NOMO-1 treated with dmso at 0.1 percent for 144 hours (cell line): ENCODE results near the gene PRSS48.
"Not testable (repeated sequence)": the region's sequence is repeated elsewhere in the genome, so short reads cannot be mapped to it uniquely, and the experiment has no call there.

ENCODE experiments used
- DNase-seq: peaks from one replicate; lab custom pipeline; 2025; ENCODE audit not compliant: unreplicated experiment; lab: John Stamatoyannopoulos, UW

Gene PRSS48

GRCh38 chr4:151276787-151277562, at the start of gene PRSS48:
PRSS48 (plus strand) TSS chr4:151277161; CDS start chr4:151277173, 12 bp downstream.
- peak; percentile 30 for DNase-seq

- DNase-seq, result no peak
These were observed 49.8 kb upstream of the PRSS48 start for GRCh38 chr4:151227172-151227571.

GRCh38 chr4:151227731-151228130, 49.2 kb upstream of the PRSS48 start:
- no peak for DNase-seq

GRCh38 chr4:151228189-151229119, 48.5 kb upstream of the PRSS48 start:
- no peak for DNase-seq

GRCh38 chr4:151231915-151232595, 44.9 kb upstream of the PRSS48 start:
- DNase-seq, result no peak

- no peak for DNase-seq
These were observed 43.4 kb upstream of the PRSS48 start for GRCh38 chr4:151233600-151233999.

- not testable (repeated sequence) for DNase-seq
These were observed 41.6 kb upstream of the PRSS48 start for GRCh38 chr4:151235373-151235772.

- DNase-seq, result no peak
These were observed 40.9 kb upstream of the PRSS48 start for GRCh38 chr4:151236036-151236435.

- no peak for DNase-seq
These were observed 38.5 kb upstream of the PRSS48 start for GRCh38 chr4:151238477-151238876.

GRCh38 chr4:151239608-151240007, 37.4 kb upstream of the PRSS48 start:
- no peak for DNase-seq

- no peak for DNase-seq
These were observed 34.7 kb upstream of the PRSS48 start for GRCh38 chr4:151242305-151242704.

GRCh38 chr4:151246742-151247141, 30.2 kb upstream of the PRSS48 start:
- DNase-seq, result no peak

GRCh38 chr4:151247395-151247794, 29.6 kb upstream of the PRSS48 start:
- DNase-seq, result no peak

- DNase-seq, result no peak
These were observed 28.4 kb upstream of the PRSS48 start for GRCh38 chr4:151248519-151248918.

- no peak for DNase-seq
These were observed 26.3 kb upstream of the PRSS48 start for GRCh38 chr4:151250706-151251105.

- DNase-seq, result no peak
These were observed 25.2 kb upstream of the PRSS48 start for GRCh38 chr4:151251603-151252304.

- not testable (repeated sequence) for DNase-seq
These were observed 21.7 kb upstream of the PRSS48 start for GRCh38 chr4:151255226-151255625.

- not testable (repeated sequence) for DNase-seq
These were observed 21.3 kb upstream of the PRSS48 start for GRCh38 chr4:151255680-151256079.

- no peak for DNase-seq
These were observed 20.8 kb upstream of the PRSS48 start for GRCh38 chr4:151256134-151256533.

GRCh38 chr4:151257704-151258103, 19.3 kb upstream of the PRSS48 start:
- DNase-seq, result no peak

- no peak for DNase-seq
These were observed 17.2 kb upstream of the PRSS48 start for GRCh38 chr4:151259752-151260151.
